K562 (cell line): ENCODE data around the gene HSPB7. TPM values are rescaled to one million over a fixed set of nuclear protein-coding genes. Genes with fewer than 3 reads are reported as not detected.
A peak's percentile ranks its signal among the peaks of the same experiment; 100 is the strongest.

ENCODE experiments used
- ATAC-seq: fragments of 200-7000 bp; cut with Tn5 transposase; 3 replicates; pipeline ENCODE4 v1.9.1; 2020; ENCODE audit warnings: moderate library complexity
- BruUV-seq: library from RNA; stranded (reverse); fragments of 400-500 nt; replicated peaks from 2 replicates; lab custom pipeline; 2021; lab: Mats Ljungman, UMichigan
- CTCF ChIA-PET: fragments of 300-600 bp; formaldehyde crosslinking; extraction: SDS; loops from one replicate; lab custom pipeline; 2021; ENCODE audit warnings: low intra/inter-chr PET ratio; lab: Yijun Ruan, JAX
- POLR2A ChIA-PET: fragments of 300-600, 350-650 bp; sonication (Branson Sonifier 250); formaldehyde crosslinking; extraction: SDS; loops from one replicate; lab custom pipeline; 2021; ENCODE audit warnings: antibody characterized with exemption, inconsistent platforms; lab: Yijun Ruan, JAX
- DNase-seq, 4 experiments: peaks; one replicate each; pipeline versions ENCODE4 v3.0.0 to v3.0.0-alpha.2; 2011 to 2018; ENCODE audit warnings: low spot score in 3 of 4, mixed read lengths in 3 of 4; ENCODE audit errors: extremely low read depth in 1 of 4
- FAIRE-seq: peaks from 2 replicates; lab custom pipeline; 2011; peaks lifted over from hg19 to GRCh38; lab: Jason Lieb, UNC
- H2AFZ ChIP-seq: 2 replicates; pipeline ENCODE4 v1.6.0; 2011; ENCODE audit warnings: low read depth, low read length, control low read depth, inconsistent platforms
- H3K27ac ChIP-seq: fragments of 200-600 bp; 3 replicates; pipeline ENCODE4 v1.8.0; 2011; ENCODE audit warnings: low read depth, mild to moderate bottlenecking, control low read depth, inconsistent platforms, low read length, moderate library complexity, mixed read lengths; ENCODE audit errors: extremely low read depth
- H3K27me3 ChIP-seq, 2 experiments: fragments of 300-600 bp in 1 of 2; 2 replicates in 1 of 2; 3 replicates in 1 of 2; pipeline versions ENCODE4 v1.6.0 to v1.8.0; 2011; ENCODE audit warnings: inconsistent platforms in 2 of 2, low read length in 2 of 2, mild to moderate bottlenecking in 1 of 2, mixed read lengths in 1 of 2, moderate library complexity in 1 of 2; ENCODE audit not compliant: control insufficient read depth in 2 of 2, insufficient read depth in 2 of 2
- H3K36me3 ChIP-seq: fragments of 300-600 bp; 3 replicates; pipeline ENCODE4 v1.8.0; 2011; ENCODE audit warnings: mild to moderate bottlenecking, low read length, inconsistent platforms; ENCODE audit not compliant: control insufficient read depth, insufficient read depth
- H3K4me1 ChIP-seq, 2 experiments: fragments of 200-600 bp in 1 of 2; replicated peaks in 1 of 2; 2 replicates in 1 of 2; 3 replicates in 1 of 2; pipeline versions ENCODE4 v1.5.1 to v1.8.0; 2011; ENCODE audit warnings: inconsistent platforms in 2 of 2, low read length in 2 of 2, mild to moderate bottlenecking in 1 of 2, mixed read lengths in 1 of 2, moderate library complexity in 1 of 2; ENCODE audit not compliant: control insufficient read depth in 2 of 2, insufficient read depth in 2 of 2
- H3K4me2 ChIP-seq: 2 replicates; pipeline ENCODE4 v1.6.1; 2011; ENCODE audit warnings: low read length, control low read depth, inconsistent platforms, mixed read lengths; ENCODE audit not compliant: insufficient read depth
- H3K4me3 ChIP-seq: fragments of 200-600 bp; sonication (generic), shearing (Covaris generic); 2 replicates; pipeline ENCODE4 v1.5.1; 2016; ENCODE audit warnings: control low read depth, inconsistent platforms
- H3K79me2 ChIP-seq: fragments of 200-600 bp; 3 replicates; pipeline ENCODE4 v1.8.0; 2011; ENCODE audit warnings: low read length, inconsistent platforms; ENCODE audit not compliant: control insufficient read depth, insufficient read depth
- H3K9ac ChIP-seq, 2 experiments: 2 replicates each; pipeline versions ENCODE4 v1.6.0 to v1.6.1; 2011; ENCODE audit warnings: low read depth in 2 of 2, low read length in 2 of 2, control low read depth in 1 of 2, inconsistent platforms in 1 of 2, mild to moderate bottlenecking in 1 of 2, mixed read lengths in 1 of 2; ENCODE audit not compliant: insufficient read depth in 1 of 2
- H3K9me1 ChIP-seq: one replicate; pipeline ENCODE4 v1.6.0; 2011; ENCODE audit warnings: inconsistent platforms, mild to moderate bottlenecking, low read length, moderate library complexity; ENCODE audit not compliant: control insufficient read depth, insufficient read depth
- H3K9me3 ChIP-seq: replicated peaks from 2 replicates; pipeline ENCODE4 v1.5.1; 2011; ENCODE audit warnings: low read depth, low read length, inconsistent platforms; ENCODE audit not compliant: control insufficient read depth, insufficient read depth
- H4K20me1 ChIP-seq: replicated peaks from 2 replicates; pipeline ENCODE4 v1.6.1; 2011; ENCODE audit warnings: low read length, inconsistent platforms, mixed read lengths; ENCODE audit not compliant: control insufficient read depth, insufficient read depth
- ATF1 ChIP-seq, 2 experiments: fragments of 450-650 bp in 1 of 2; IDR thresholded peaks; 2 replicates each; pipeline ENCODE4 v1.6.1; 2016; ENCODE audit warnings: missing compliant biosample characterization in 1 of 2, missing genetic modification characterization in 1 of 2
- KLF13 ChIP-seq: fragments of 450-650 bp; IDR thresholded peaks from 2 replicates; pipeline ENCODE4 v1.6.1; 2016; ENCODE audit warnings: missing genetic modification characterization, low read depth, mild to moderate bottlenecking, missing compliant biosample characterization, moderate library complexity, borderline replicate concordance
- MAZ ChIP-seq, 2 experiments: fragments of 450-650 bp in 1 of 2; sonication (generic) in 1 of 2; formaldehyde crosslinking; IDR thresholded peaks in 1 of 2; conservative IDR thresholded peaks in 1 of 2; 2 replicates each; pipeline versions ENCODE4 v1.4.0 to v1.5.0; 2020; ENCODE audit warnings: mild to moderate bottlenecking in 1 of 2, missing genetic modification reagents in 1 of 2
- MTA3 ChIP-seq: fragments of 450-650 bp; formaldehyde crosslinking; IDR thresholded peaks from 2 replicates; pipeline ENCODE4 v1.6.1; 2017; ENCODE audit warnings: mild to moderate bottlenecking, borderline replicate concordance
- NONO ChIP-seq, 2 experiments: fragments of 200-400 bp in 1 of 2; fragments of 450-650 bp in 1 of 2; formaldehyde crosslinking in 1 of 2; IDR thresholded peaks; 2 replicates each; pipeline ENCODE4 v1.6.1; 2017; ENCODE audit warnings: low read depth in 2 of 2, mild to moderate bottlenecking in 2 of 2, moderate library complexity in 2 of 2, low read length in 1 of 2
- NRF1 ChIP-seq, 2 experiments: fragments of 450-650 bp; IDR thresholded peaks in 1 of 2; conservative IDR thresholded peaks in 1 of 2; 2 replicates each; pipeline ENCODE4 v1.6.1; 2014; ENCODE audit warnings: mild to moderate bottlenecking in 2 of 2
- PHF8 ChIP-seq: fragments of 200-600 bp; sonication (generic); IDR thresholded peaks from 2 replicates; pipeline ENCODE4 v1.6.1; 2012; ENCODE audit warnings: mixed run types, mild to moderate bottlenecking, inconsistent platforms, low read length, moderate library complexity, borderline replicate concordance
- RB1 ChIP-seq: fragments of 450-650 bp; IDR thresholded peaks from 2 replicates; pipeline ENCODE4 v1.6.1; 2017; ENCODE audit warnings: low read depth, mild to moderate bottlenecking
- SMARCE1 ChIP-seq: fragments of 450-650 bp; IDR thresholded peaks from 2 replicates; pipeline ENCODE4 v1.7.1; 2016; ENCODE audit warnings: mild to moderate bottlenecking
- STAT5A ChIP-seq: IDR thresholded peaks from 2 replicates; pipeline ENCODE4 v1.6.1; 2012; ENCODE audit warnings: low read length, inconsistent platforms, borderline replicate concordance
- TEAD1 ChIP-seq, 2 experiments: fragments of 450-650 bp in 1 of 2; sonication (generic) in 1 of 2; formaldehyde crosslinking; IDR thresholded peaks; 2 replicates each; pipeline versions ENCODE4 v1.4.0 to v1.8.0; 2020 to 2022; ENCODE audit warnings: mild to moderate bottlenecking in 2 of 2, missing genetic modification reagents in 1 of 2
- USF2 ChIP-seq: sonication (generic); formaldehyde crosslinking; IDR thresholded peaks from 2 replicates; pipeline ENCODE4 v1.5.0; 2020; ENCODE audit warnings: missing genetic modification reagents
- YY1 ChIP-seq, 3 experiments: IDR thresholded peaks; 2 replicates each; pipeline ENCODE4 v1.6.1; 2011; ENCODE audit warnings: low read length in 2 of 3, mild to moderate bottlenecking in 2 of 3, moderate library complexity in 2 of 3, borderline replicate concordance in 1 of 3, control low read depth in 1 of 3, low read depth in 1 of 3; ENCODE audit not compliant: insufficient read depth in 3 of 3, insufficient replicate concordance in 2 of 3, control insufficient read depth in 1 of 3, insufficient read length in 1 of 3; ENCODE audit errors: extremely low read depth in 1 of 3
- WGBS: fragments of 100-300 bp; shearing (Covaris generic); methylation state at CpG from one replicate; pipeline ENCODE4 v1.1.6; 2016; ENCODE audit warnings: low coverage, mixed read lengths; ENCODE audit not compliant: insufficient coverage; ENCODE audit errors: missing lambda C conversion rate; 5-methylcytosine and 5-hydroxymethylcytosine counted together
- in situ Hi-C: fragments of 300-500 bp; cut with MboI; formaldehyde crosslinking; loops from 4 replicates; pipeline ENCODE4 v1.15.0; 2018; ENCODE audit warnings: inconsistent platforms, mixed read lengths
- intact Hi-C: fragments of 100-400 bp; cut with micrococcal nuclease; formaldehyde crosslinking; loops from 2 replicates; pipeline ENCODE4 v1.14.2; 2022
- polyA plus RNA-seq, 8 experiments: library from polyadenylated mRNA; depleted of rRNA in 4 of 8; stranded (reverse) in 5 of 8; unstranded in 3 of 8; fragments of >200 nt; fragmentation: Nextera tagmentation in 2 of 8; fragmentation: Illumina TruSeq in 1 of 8; extraction: Ambion mirVana in 2 of 8; extraction: Trizol in 1 of 8; gene quantifications; 2 replicates each; pipeline versions ENCODE4 v1.2.1 to v1.2.3, GENCODE V29; 2011 to 2014; ENCODE audit warnings: inconsistent platforms in 1 of 8, missing spikeins in 1 of 8
- total RNA-seq, 7 experiments: library from RNA; depleted of rRNA in 6 of 7; stranded (reverse); fragments of >200 nt in 6 of 7; fragmentation: Illumina TruSeq in 2 of 7; extraction: Trizol in 2 of 7; gene quantifications; 2 replicates each; pipeline versions ENCODE4 v1.2.1 to v1.2.3, GENCODE V29; 2011 to 2021; ENCODE audit warnings: low replicate concordance in 1 of 7
- TF ChIP-seq, protein P1 (sequence below), 3 experiments: fragments of 200-800 bp in 1 of 3; fragments of 250-450 bp in 1 of 3; fragments of 450-650 bp in 1 of 3; sonication (Bioruptor Pico) in 1 of 3; sonication (Bioruptor generic) in 1 of 3; formaldehyde crosslinking in 1 of 3; IDR thresholded peaks; 2 replicates each; pipeline versions ENCODE4 v1.6.1 to v1.8.0; 2016 to 2022; ENCODE audit warnings: mild to moderate bottlenecking in 2 of 3, missing genetic modification characterization in 2 of 3, missing compliant biosample characterization in 1 of 3, moderate library complexity in 1 of 3

The HSPB7 gene
- total and polyA plus RNA-seq, 9 of the 15 experiments (the other 6 are each of a cell fraction or from before 2014, with no cell fraction given): 0.05 to 0.19 (median 0.07) TPM; not detected in 6

DNA sequence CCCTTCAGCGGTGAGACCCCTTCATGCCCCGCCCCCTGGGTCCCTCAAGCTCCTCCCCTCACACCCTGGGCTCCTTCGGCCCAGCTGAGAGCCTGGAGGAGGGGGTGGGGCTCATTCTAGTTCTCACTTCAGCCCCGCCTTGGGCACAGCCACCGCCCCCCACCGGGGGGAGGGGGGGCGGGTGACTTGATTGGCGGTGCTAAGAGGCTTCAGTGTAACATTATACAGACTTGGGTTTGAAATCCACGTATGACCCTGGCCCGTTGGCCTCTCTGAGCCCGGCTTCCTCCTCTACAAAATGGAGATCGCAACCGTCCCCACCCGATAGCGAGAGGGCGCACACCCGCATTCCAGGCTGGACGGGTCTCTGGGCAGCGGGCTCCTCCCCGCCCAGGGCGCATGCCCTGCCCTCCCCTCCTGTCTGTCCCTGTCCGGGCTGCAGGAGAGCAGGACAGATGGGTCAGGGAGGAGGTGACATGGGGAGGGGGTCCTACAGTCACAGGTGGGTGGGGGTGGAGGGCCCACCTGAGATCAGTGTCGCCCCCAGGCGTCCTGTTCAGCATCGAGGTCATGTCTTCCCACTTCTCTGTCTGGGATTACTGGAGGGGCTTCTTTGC is 30.8 kb upstream of the HSPB7 start:
- no peaks in the 10 kb centered on the region for H3K9me3 ChIP-seq
- no peaks in the 10 kb centered on the region for H4K20me1 ChIP-seq
- in situ Hi-C loops: no loop called here
- H3K9me1 ChIP-seq: no peaks in the 10 kb centered on the region
- peak; percentile 95 for ATAC-seq
- WGBS: 4% methylated on average over 19 of the region's 25 CpGs
- H2AFZ ChIP-seq: peak overlapping the region; percentile 97
- ChIA-PET POLR2A (interaction anchor here (0.6 kb wide), 1 partner anchor 10 kb away, joined by 3 read pairs; no protein-coding TSS in a partner anchor), CTCF (no interaction called here)
- H3K4me1 ChIP-seq: peaks cover 15 to 73% of the 10 kb centered on the region in 2 experiments; a peak in 4 of 5 replicates
- no peaks in the 10 kb centered on the region for H3K79me2 ChIP-seq
- H3K36me3 ChIP-seq: no peaks in the 10 kb centered on the region
- DNase-seq: peak; percentile 87 to 95 (median 90)
- intact Hi-C loops: no loop called here
- no peaks in the 10 kb centered on the region for H3K27me3 ChIP-seq
- H3K4me2 ChIP-seq: peak overlapping the region; percentile 90
- peak overlapping the region; percentile 51 to 93 for H3K9ac ChIP-seq
- H3K27ac ChIP-seq: peak overlapping the region; percentile 61
- BruUV-seq: no TSS peak
- peak overlapping the region; percentile 45 for H3K4me3 ChIP-seq
- peak; percentile 93 for FAIRE-seq
- TF ChIP-seq MAZ (CRISPR knock-in tag; conservative IDR thresholded peaks at IDR 0.05 in 1 of 2, IDR thresholded peaks at IDR 0.05 in 1 of 2) (peak; percentile 78 to 85), USF2 (CRISPR knock-in tag) (no peak), YY1 (IDR thresholded peaks at IDR 0.05; ENCODE audit: borderline replicate concordance in 1 of 3, control insufficient read depth in 1 of 3, extremely low read depth in 1 of 3, insufficient read depth in 3 of 3, insufficient read length in 1 of 3, insufficient replicate concordance in 2 of 3, low read depth in 1 of 3, low read length in 2 of 3) (peak in 2 of 3 experiments; percentile 71 to 84), SMARCE1 (peak; percentile 44; the same call in 1 of the 2 replicates), RB1 (0 out of 2 replicates have a peak, but pooled peaks have one; percentile 17), NONO (IDR thresholded peaks at IDR 0.05; ENCODE audit: low read depth in 2 of 2, low read length in 1 of 2) (peak in 1 of 2 experiments; percentile 90; a peak in 2 of 4 replicates), NRF1 (conservative IDR thresholded peaks at IDR 0.05 in 1 of 2, IDR thresholded peaks at IDR 0.05 in 1 of 2) (peak; percentile 83 to 86), PHF8 (peak; percentile 36; the same call in 1 of the 2 replicates), KLF13 (tag) (peak; percentile 68; the same call in 1 of the 2 replicates), MTA3 (peak; percentile 80), STAT5A (no peak), ATF1 (CRISPR knock-in tag; IDR thresholded peaks at IDR 0.05) (no peak), ATF1 (tag; IDR thresholded peaks at IDR 0.05) (0 out of 2 replicates have a peak, but pooled peaks have one; percentile 13), TEAD1 (CRISPR knock-in tag; IDR thresholded peaks at IDR 0.05) (peak; percentile 84 to 99)
- TF ChIP-seq, protein P1, sequence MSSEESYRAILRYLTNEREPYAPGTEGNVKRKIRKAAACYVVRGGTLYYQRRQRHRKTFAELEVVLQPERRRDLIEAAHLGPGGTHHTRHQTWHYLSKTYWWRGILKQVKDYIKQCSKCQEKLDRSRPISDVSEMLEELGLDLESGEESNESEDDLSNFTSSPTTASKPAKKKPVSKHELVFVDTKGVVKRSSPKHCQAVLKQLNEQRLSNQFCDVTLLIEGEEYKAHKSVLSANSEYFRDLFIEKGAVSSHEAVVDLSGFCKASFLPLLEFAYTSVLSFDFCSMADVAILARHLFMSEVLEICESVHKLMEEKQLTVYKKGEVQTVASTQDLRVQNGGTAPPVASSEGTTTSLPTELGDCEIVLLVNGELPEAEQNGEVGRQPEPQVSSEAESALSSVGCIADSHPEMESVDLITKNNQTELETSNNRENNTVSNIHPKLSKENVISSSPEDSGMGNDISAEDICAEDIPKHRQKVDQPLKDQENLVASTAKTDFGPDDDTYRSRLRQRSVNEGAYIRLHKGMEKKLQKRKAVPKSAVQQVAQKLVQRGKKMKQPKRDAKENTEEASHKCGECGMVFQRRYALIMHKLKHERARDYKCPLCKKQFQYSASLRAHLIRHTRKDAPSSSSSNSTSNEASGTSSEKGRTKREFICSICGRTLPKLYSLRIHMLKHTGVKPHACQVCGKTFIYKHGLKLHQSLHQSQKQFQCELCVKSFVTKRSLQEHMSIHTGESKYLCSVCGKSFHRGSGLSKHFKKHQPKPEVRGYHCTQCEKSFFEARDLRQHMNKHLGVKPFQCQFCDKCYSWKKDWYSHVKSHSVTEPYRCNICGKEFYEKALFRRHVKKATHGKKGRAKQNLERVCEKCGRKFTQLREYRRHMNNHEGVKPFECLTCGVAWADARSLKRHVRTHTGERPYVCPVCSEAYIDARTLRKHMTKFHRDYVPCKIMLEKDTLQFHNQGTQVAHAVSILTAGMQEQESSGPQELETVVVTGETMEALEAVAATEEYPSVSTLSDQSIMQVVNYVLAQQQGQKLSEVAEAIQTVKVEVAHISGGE (CRISPR knock-in tag; IDR thresholded peaks at IDR 0.05): no peak
